Stimulated activated CD8-positive, alpha-beta memory T cell treated with anti-CD3 and anti-CD28 coated beads, Interleukin-12 subunit alpha, Interleukin-12 subunit beta, amount 100 ng/mL, for 1 hour (primary cell): ENCODE results near the gene NR1H2.

Experiments
- DNase-seq: peaks from one replicate; pipeline ENCODE4 v3.0.0-alpha.2; 2020; ENCODE audit warnings: low read depth

The NR1H2 gene

GRCh38 chr19:50402544-50403301 lies 26.5 kb downstream of the NR1H2 start:
- DNase-seq, result no peak

- no peak for DNase-seq
Measured at GRCh38 chr19:50406156-50406820, 30.0 kb downstream of the NR1H2 start.

- no peak for DNase-seq
Measured at GRCh38 chr19:50406829-50407228, 30.6 kb downstream of the NR1H2 start.

GRCh38 chr19:50409347-50409746 lies 33.1 kb downstream of the NR1H2 start:
- DNase-seq, result no peak

GRCh38 chr19:50410109-50410508 lies 33.9 kb downstream of the NR1H2 start:
- no peak for DNase-seq

- DNase-seq, result no peak
Measured at GRCh38 chr19:50412419-50412818, 36.2 kb downstream of the NR1H2 start.

GRCh38 chr19:50413096-50413495 lies 36.8 kb downstream of the NR1H2 start:
- DNase-seq, result no peak

- no peak for DNase-seq
Measured at GRCh38 chr19:50413531-50413930, 37.3 kb downstream of the NR1H2 start.

- peak; percentile 57 for DNase-seq
Measured at GRCh38 chr19:50414864-50415660, 38.8 kb downstream of the NR1H2 start.

GRCh38 chr19:50415661-50416033 lies 39.4 kb downstream of the NR1H2 start:
- DNase-seq, result no peak

GRCh38 chr19:50416034-50416977 lies 40.0 kb downstream of the NR1H2 start:
- no peak for DNase-seq

GRCh38 chr19:50417111-50418081 lies 41.1 kb downstream of the NR1H2 start:
- no peak for DNase-seq

GRCh38 chr19:50418176-50419021 lies 42.1 kb downstream of the NR1H2 start, which contains the start of gene SPIB:
TSS of gene SPIB (plus strand) at chr19:50418938. CDS start at chr19:50418963, 25 bp downstream.
- DNase-seq, result no peak

- no peak for DNase-seq
Measured at GRCh38 chr19:50419022-50419579, 42.8 kb downstream of the NR1H2 start.

GRCh38 chr19:50419580-50420035 lies 43.4 kb downstream of the NR1H2 start:
- DNase-seq, result no peak

GRCh38 chr19:50420127-50420526 lies 43.9 kb downstream of the NR1H2 start:
- no peak for DNase-seq

- no peak for DNase-seq
Measured at GRCh38 chr19:50420808-50421207, 44.6 kb downstream of the NR1H2 start.

- no peak for DNase-seq
Measured at GRCh38 chr19:50422397-50423278, 46.4 kb downstream of the NR1H2 start.
